Stomach smooth muscle (tissue), 2 donors: ENCODE results near the gene CAVIN1.
"Not testable (repeated sequence)": the region's sequence is repeated elsewhere in the genome, so short reads cannot be mapped to it uniquely, and the experiment has no call there.

Experiments used
- H3K27ac ChIP-seq: one replicate; pipeline ENCODE4 v1.7.0; 2013; ENCODE audit warnings: mild to moderate bottlenecking, low read length, inconsistent platforms
- H3K27me3 ChIP-seq, 2 donors: one replicate each; pipeline ENCODE4 v1.7.0; 2013; ENCODE audit warnings: low read length in 2 of 2; ENCODE audit not compliant: insufficient read depth in 2 of 2, control insufficient read depth in 1 of 2
- H3K36me3 ChIP-seq, 2 donors: one replicate each; pipeline ENCODE4 v1.7.0; 2013; ENCODE audit warnings: low read length in 2 of 2; ENCODE audit not compliant: control insufficient read depth in 2 of 2, insufficient read depth in 2 of 2
- H3K4me1 ChIP-seq: one replicate; pipeline ENCODE4 v1.7.0; 2013; ENCODE audit warnings: low read length; ENCODE audit not compliant: control insufficient read depth, insufficient read depth
- H3K4me3 ChIP-seq, 2 donors: one replicate each; pipeline ENCODE4 v1.7.0; 2013; ENCODE audit warnings: low read length in 2 of 2
- H3K9ac ChIP-seq, 2 donors: one replicate each; pipeline ENCODE4 v1.7.0; 2013; ENCODE audit warnings: low read length in 2 of 2, mild to moderate bottlenecking in 1 of 2
- H3K9me3 ChIP-seq, 2 donors: one replicate each; pipeline ENCODE4 v1.7.0; 2013; ENCODE audit warnings: low read length in 2 of 2; ENCODE audit not compliant: control insufficient read depth in 2 of 2
- donor health status: healthy.
- donor health status: Pancreatic carcinoma.

CAVIN1 gene

GRCh38 chr17:42429726-42430447 is 6.8 kb upstream of the CAVIN1 start:
- no peak overlapping the region for H3K9ac ChIP-seq
- no peaks in the 10 kb centered on the region for H3K27me3 ChIP-seq
- no peaks in the 10 kb centered on the region for H3K36me3 ChIP-seq
- H3K4me3 ChIP-seq, result no peak overlapping the region
- H3K4me1 ChIP-seq, result peaks cover 8% of the 10 kb centered on the region
- H3K9me3 ChIP-seq, result no peaks in the 10 kb centered on the region
- no peak overlapping the region for H3K27ac ChIP-seq

GRCh38 chr17:42428141-42428944 is 5.3 kb upstream of the CAVIN1 start:
- Histone ChIP-seq H3K9ac (no peak overlapping the region), H3K27ac (peak overlapping the region; percentile 12), H3K27me3 (no peaks in the 10 kb centered on the region), H3K9me3 (no peaks in the 10 kb centered on the region), H3K4me1 (peaks cover 15% of the 10 kb centered on the region), H3K4me3 (no peak overlapping the region), H3K36me3 (no peaks in the 10 kb centered on the region)

GRCh38 chr17:42424991-42425610 is 2.0 kb upstream of the CAVIN1 start:
- Histone ChIP-seq H3K4me3 (no peak overlapping the region), H3K27ac (no peak overlapping the region), H3K36me3 (no peaks in the 10 kb centered on the region), H3K4me1 (peaks cover 30% of the 10 kb centered on the region), H3K9me3 (no peaks in the 10 kb centered on the region), H3K9ac (no peak overlapping the region), H3K27me3 (no peaks in the 10 kb centered on the region)

GRCh38 chr17:42423766-42424165 is 710 bp upstream of the CAVIN1 start:
- peak overlapping the region; percentile 62 to 100 for H3K4me3 ChIP-seq

GRCh38 chr17:42422412-42422957 is 571 bp downstream of the CAVIN1 start:
- H3K4me3 ChIP-seq, result peak overlapping the region; percentile 99 to 100
- no peaks in the 10 kb centered on the region for H3K27me3 ChIP-seq
- H3K27ac ChIP-seq, result peak overlapping the region; percentile 96
- peaks cover 38% of the 10 kb centered on the region for H3K4me1 ChIP-seq
- peak overlapping the region; percentile 85 to 97 for H3K9ac ChIP-seq
- no peaks in the 10 kb centered on the region for H3K9me3 ChIP-seq
- no peaks in the 10 kb centered on the region for H3K36me3 ChIP-seq

More at GRCh38 chr17:42423766-42424165, 710 bp upstream of the CAVIN1 start:
- H3K9me3 ChIP-seq, result no peaks in the 10 kb centered on the region
- no peaks in the 10 kb centered on the region for H3K27me3 ChIP-seq
- H3K9ac ChIP-seq, result peak overlapping the region; percentile 66 to 80
- peaks cover 39% of the 10 kb centered on the region for H3K4me1 ChIP-seq
- H3K36me3 ChIP-seq, result no peaks in the 10 kb centered on the region
- H3K27ac ChIP-seq, result peak overlapping the region; percentile 96

- H3K9ac ChIP-seq, result peak overlapping the region; percentile 85 to 87
- H3K27me3 ChIP-seq, result no peaks in the 10 kb centered on the region
- peaks cover 43% of the 10 kb centered on the region for H3K4me1 ChIP-seq
- no peaks in the 10 kb centered on the region for H3K36me3 ChIP-seq
- peak overlapping the region; percentile 99 to 100 for H3K4me3 ChIP-seq
- H3K9me3 ChIP-seq, result no peaks in the 10 kb centered on the region
- peak overlapping the region; percentile 96 for H3K27ac ChIP-seq
Observed at GRCh38 chr17:42421507-42422338, 1.3 kb downstream of the CAVIN1 start.

- Histone ChIP-seq H3K4me1 (peaks cover 48% of the 10 kb centered on the region), H3K27me3 (no peaks in the 10 kb centered on the region), H3K4me3 (peak overlapping the region; percentile 99 to 100), H3K27ac (peak overlapping the region; percentile 96), H3K9me3 (no peaks in the 10 kb centered on the region), H3K9ac (peak overlapping the region; percentile 85 to 87), H3K36me3 (no peaks in the 10 kb centered on the region)
Observed at GRCh38 chr17:42421136-42421506, 1.9 kb downstream of the CAVIN1 start.

- H3K36me3 ChIP-seq, H3K4me3 ChIP-seq, H3K27me3 ChIP-seq, H3K27ac ChIP-seq, H3K9me3 ChIP-seq, H3K9ac ChIP-seq: not testable (repeated sequence)
- peaks cover 64% of the 10 kb centered on the region for H3K4me1 ChIP-seq
Observed at GRCh38 chr17:42417981-42418380, 5.1 kb downstream of the CAVIN1 start.

GRCh38 chr17:42414704-42415409 is 8.2 kb downstream of the CAVIN1 start:
- peaks cover 0 to 2% of the 10 kb centered on the region in 2 donors for H3K36me3 ChIP-seq
- no peaks in the 10 kb centered on the region for H3K9me3 ChIP-seq
- peaks cover 66% of the 10 kb centered on the region for H3K4me1 ChIP-seq
- H3K4me3 ChIP-seq, result peak overlapping the region; percentile 44 to 46
- peak overlapping the region; percentile 53 for H3K27ac ChIP-seq
- no peaks in the 10 kb centered on the region for H3K27me3 ChIP-seq
- H3K9ac ChIP-seq, result peak overlapping the region in 1 of 2 donors; percentile 15
